Measurements from ENCODE around the gene SLC25A3.
A peak's percentile ranks its signal among the peaks of the same experiment; 100 is the strongest.

Gene SLC25A3

GRCh38 chr12:98644712-98645571, 51.5 kb downstream of the SLC25A3 start, which contains the start of the genes APAF1 and IKBIP (continued):
- TF ChIP-seq ZNF518A (tag by site-specific recombination; conservative IDR thresholded peaks at IDR 0.05; ENCODE audit: low read depth) (no peak), PRDM1 (tag by site-specific recombination; IDR thresholded peaks at IDR 0.05) (no peak), ZNF10 (tag by site-specific recombination; IDR thresholded peaks at IDR 0.05) (no peak), ZNF155 (tag by site-specific recombination; IDR thresholded peaks at IDR 0.05) (no peak), ZNF501 (tag by site-specific recombination; IDR thresholded peaks at IDR 0.05) (peak; percentile 61; the same call in 1 of the 2 replicates), ZNF280D (tag by site-specific recombination; IDR thresholded peaks at IDR 0.05) (no peak), HOXA7 (CRISPR knock-in tag; IDR thresholded peaks at IDR 0.05; ENCODE audit: borderline replicate concordance) (no peak), ZIC2 (tag by site-specific recombination; IDR thresholded peaks at IDR 0.05) (peak; percentile 47; the same call in 1 of the 2 replicates), ZNF837 (tag by site-specific recombination; IDR thresholded peaks at IDR 0.05) (no peak), ZNF660 (tag by site-specific recombination; IDR thresholded peaks at IDR 0.05) (no peak; the same call in 1 of the 2 replicates), ZNF843 (tag by site-specific recombination; IDR thresholded peaks at IDR 0.05) (0 out of 2 replicates have a peak, but pooled peaks have one; percentile 48), SCRT2 (tag by site-specific recombination; IDR thresholded peaks at IDR 0.05) (no peak; the same call in 1 of the 2 replicates), GLIS2 (tag by site-specific recombination; IDR thresholded peaks at IDR 0.05) (peak; percentile 96), ZNF175 (tag by site-specific recombination; IDR thresholded peaks at IDR 0.05) (no peak), ZNF76 (tag by site-specific recombination; IDR thresholded peaks at IDR 0.05; ENCODE audit: borderline replicate concordance, low read depth) (peak; percentile 83), ZNF2 (tag by site-specific recombination; IDR thresholded peaks at IDR 0.05) (peak; percentile 24), MZF1 (tag by site-specific recombination; IDR thresholded peaks at IDR 0.05; ENCODE audit: borderline replicate concordance) (no peak), ZBTB11 (tag by site-specific recombination; conservative IDR thresholded peaks at IDR 0.05; ENCODE audit: low read depth) (peak; percentile 51; the same call in 1 of the 2 replicates), ZNF221 (tag by site-specific recombination; IDR thresholded peaks at IDR 0.05; ENCODE audit: borderline replicate concordance) (no peak), TRIM28 (IDR thresholded peaks at IDR 0.05; ENCODE audit: borderline replicate concordance, low read length) (no peak), ZSCAN5A (tag by site-specific recombination; IDR thresholded peaks at IDR 0.05) (peak; percentile 81; the same call in 1 of the 2 replicates), ZNF350 (tag by site-specific recombination; IDR thresholded peaks at IDR 0.05) (no peak), ZNF223 (tag by site-specific recombination; IDR thresholded peaks at IDR 0.05) (no peak), OVOL3 (tag by site-specific recombination; IDR thresholded peaks at IDR 0.05) (0 out of 2 replicates have a peak, but pooled peaks have one; percentile 14), ZBTB7A (tag by site-specific recombination; IDR thresholded peaks at IDR 0.05; ENCODE audit: low read depth) (peak; percentile 13), ZNF19 (tag by site-specific recombination; IDR thresholded peaks at IDR 0.05; ENCODE audit: low read depth) (no peak), ZNF146 (tag by site-specific recombination; IDR thresholded peaks at IDR 0.05) (no peak)

Data from HEK293 (cell line).